ENCODE results near the gene DNASE1L1. TPM values are rescaled to one million over a fixed set of nuclear protein-coding genes. Genes with fewer than 3 reads are reported as not detected.

Gene DNASE1L1, protein sequence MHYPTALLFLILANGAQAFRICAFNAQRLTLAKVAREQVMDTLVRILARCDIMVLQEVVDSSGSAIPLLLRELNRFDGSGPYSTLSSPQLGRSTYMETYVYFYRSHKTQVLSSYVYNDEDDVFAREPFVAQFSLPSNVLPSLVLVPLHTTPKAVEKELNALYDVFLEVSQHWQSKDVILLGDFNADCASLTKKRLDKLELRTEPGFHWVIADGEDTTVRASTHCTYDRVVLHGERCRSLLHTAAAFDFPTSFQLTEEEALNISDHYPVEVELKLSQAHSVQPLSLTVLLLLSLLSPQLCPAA
- polyA plus RNA-seq (ENCODE audit: insufficient read depth in 1 of 5, insufficient read length in 5 of 5, low replicate concordance in 1 of 5), result 10 to 100 TPM in 4 of 5 donors, 1 to 10 TPM in 1; 9.3 to 12.4 (median 10.5) TPM
- long read RNA-seq, donor 1, transcript DNASE1L1-203 (8 exons, 2,110 nt), result major isoform, 5 of 26 reads
- long read RNA-seq, donor 1, partial matches to known transcripts, result 18 of 26 reads
- long read RNA-seq, donor 1, other reads (novel, unspliced or antisense), result 0 of 26 reads
- long read RNA-seq, donor 2, partial matches to known transcripts, result 0 of 1 reads
- long read RNA-seq, donor 2, other reads (novel, unspliced or antisense), result 0 of 1 reads
- long read RNA-seq, donor 3, partial matches to known transcripts, result 32 of 34 reads
- long read RNA-seq, donor 3, other reads (novel, unspliced or antisense), result 0 of 34 reads
- long read RNA-seq, donor 4, partial matches to known transcripts, result 17 of 17 reads
- long read RNA-seq, donor 4, other reads (novel, unspliced or antisense), result 0 of 17 reads
- long read RNA-seq, donor 5, partial matches to known transcripts, result 18 of 21 reads
- long read RNA-seq, donor 5, other reads (novel, unspliced or antisense), result 0 of 21 reads
- long read RNA-seq, donor 6, partial matches to known transcripts, result 0 of 3 reads
- long read RNA-seq, donor 6, other reads (novel, unspliced or antisense), result 0 of 3 reads
- long read RNA-seq, donor 7, partial matches to known transcripts, result 338 of 391 reads
- long read RNA-seq, donor 7, other reads (novel, unspliced or antisense), result 51 of 391 reads
- long read RNA-seq, donor 8, result 0 reads

DNA sequence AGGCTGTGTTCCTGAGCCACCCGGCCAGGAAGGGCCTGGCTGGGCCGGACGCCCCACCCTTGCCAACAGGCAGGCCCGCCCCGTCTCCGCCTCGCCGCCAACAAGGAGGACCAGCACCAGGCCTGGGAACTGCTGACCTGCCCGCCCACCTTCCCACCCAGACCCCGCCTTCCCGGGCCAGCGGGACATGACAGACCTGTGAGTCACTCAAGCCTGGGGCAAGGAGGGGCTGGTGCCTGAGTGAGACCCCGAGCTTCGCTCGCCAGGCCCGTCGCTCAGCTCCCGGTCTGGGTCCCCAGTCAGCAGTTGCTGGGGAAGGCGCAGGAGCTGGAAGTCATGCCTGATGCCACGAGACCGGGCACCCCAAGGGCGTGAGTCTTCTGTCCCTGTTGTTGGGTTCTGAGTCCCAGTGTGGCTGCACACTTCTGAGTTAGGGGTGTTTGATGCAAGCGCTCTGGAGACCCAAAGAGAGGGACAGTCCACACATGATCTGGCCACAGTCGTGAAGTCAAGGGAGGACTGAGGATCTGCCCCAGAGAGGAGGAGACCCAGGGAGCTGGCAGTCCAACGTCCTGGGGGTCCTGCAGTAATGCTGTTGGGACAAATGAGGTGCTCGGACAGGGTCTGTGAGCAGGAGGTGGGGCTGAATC, at the start of gene DNASE1L1:
Gene DNASE1L1 (minus strand): TSS at position 33 of the 650 bp plus-strand sequence. CDS start 3,686 bp downstream, outside the sequence.
- no peak for DNase-seq

DNA sequence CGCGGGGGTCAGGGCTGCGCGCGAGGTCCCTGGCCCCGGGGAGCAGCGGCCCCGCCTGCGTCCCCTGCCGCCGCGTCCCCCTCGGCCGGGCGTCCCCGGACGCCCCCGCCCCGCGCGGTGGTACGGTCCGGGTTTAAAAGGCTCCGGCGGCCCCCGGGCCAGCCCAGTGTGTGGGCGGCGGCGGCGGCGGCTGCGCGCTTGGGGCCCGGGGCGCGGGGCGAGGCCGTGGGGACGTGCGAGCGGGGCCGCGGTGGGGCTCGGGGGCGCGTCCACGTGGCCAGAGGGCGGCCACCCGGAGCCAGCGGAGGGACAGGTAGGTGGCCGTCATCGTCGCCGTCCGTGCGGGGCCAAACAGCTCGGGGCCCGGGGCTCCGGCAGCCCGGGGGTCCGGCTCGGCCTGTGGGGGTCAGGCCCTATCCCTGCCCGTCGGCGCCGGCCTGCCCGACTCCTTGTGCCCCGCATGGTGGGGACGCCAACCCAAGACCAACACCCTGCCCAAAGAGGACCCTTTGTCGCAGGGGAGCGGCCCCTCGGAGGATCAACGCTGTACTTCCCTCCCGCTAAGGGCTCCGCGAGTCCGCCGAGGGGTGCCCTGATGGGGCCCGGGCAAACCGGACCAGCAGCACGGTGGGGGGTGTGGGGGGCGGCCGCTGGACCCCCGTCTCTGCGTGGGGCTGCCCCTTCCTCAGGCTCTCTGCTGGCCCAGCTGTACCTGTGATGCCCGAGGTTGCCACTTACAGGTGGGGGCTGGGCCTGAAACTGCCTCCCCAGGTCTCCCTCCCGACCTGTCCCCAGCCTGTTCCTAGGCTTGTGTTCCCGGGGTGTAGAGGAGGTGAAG, 49.3 kb upstream of the DNASE1L1 start, which contains the start of gene PLXNA3:
Gene PLXNA3 (plus strand): TSS at position 166 of the 838 bp plus-strand sequence. CDS start 1,903 bp downstream, outside the sequence.
- peak in 1 of 2 donors; percentile 32 for DNase-seq

DNA sequence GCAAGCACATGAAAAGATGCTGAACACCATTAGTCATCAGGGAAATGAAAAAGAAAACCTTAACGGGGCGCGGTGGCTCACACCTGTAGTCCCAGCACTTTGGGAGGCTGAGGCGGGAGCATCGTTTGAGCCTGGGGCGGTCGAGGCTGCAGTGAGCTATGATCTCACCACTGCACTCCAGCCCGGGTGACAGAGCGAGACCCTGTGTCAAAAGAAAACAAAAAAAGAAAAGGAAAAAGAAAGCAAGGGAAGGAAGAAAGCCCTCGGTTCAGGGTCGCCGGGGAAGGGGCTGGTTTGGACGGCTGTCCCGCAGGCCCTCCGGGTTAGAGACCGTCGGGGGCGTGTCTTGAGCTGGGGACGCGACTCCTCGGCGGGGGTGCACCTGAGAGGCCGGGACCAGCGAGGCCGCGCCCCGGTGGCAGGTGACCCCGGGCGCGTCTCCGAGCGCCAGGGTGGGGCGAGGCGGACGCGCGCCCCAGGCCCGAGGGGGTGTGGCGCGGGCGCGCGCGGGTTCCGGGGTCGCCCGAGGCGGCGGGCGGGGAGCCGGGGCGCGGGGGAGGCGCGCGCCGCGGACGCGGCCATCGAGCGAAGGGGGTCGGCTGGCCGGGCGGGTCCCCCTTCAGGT, 48.5 kb upstream of the DNASE1L1 start:
- no peak for DNase-seq

DNA sequence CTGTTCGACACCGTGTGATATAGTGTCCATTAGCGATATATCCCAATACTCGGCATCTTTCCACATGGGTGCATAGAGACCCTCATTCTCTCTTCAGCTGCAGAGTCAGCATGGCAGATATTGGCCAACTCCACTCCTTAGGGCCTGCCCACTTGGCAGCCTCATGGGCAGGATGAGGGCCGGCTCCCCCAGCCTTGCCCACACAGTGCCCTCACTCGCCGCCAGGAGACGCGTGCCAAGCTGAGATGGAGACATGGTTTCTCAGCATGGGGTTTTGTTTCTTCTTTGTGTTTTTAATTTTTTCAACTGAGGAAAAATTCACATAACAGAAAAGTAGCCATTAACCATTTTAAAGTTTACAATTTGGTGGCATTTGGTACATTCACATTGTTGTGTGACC, 43.8 kb upstream of the DNASE1L1 start:
- no peak for DNase-seq

DNA sequence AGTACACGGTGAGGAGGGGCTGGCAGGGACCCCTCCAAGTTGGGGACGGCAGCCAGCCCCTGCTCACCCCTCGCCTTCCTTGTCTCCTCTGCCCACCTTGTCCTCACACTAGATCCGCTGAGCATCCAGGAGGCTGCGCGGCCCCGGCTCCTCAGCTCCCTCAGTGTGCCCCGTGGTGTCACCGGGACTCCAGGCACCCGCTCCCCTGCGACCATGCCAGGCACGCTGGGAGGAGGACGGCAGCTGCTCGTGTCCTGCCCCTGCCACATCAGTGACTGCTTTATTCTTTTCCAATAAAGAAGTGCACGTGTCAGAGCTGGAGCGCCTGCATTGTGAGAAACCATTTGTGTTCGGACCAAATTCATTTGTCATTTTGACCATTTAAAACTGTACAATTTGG, 41.3 kb upstream of the DNASE1L1 start:
- DNase-seq, result no peak

DNA sequence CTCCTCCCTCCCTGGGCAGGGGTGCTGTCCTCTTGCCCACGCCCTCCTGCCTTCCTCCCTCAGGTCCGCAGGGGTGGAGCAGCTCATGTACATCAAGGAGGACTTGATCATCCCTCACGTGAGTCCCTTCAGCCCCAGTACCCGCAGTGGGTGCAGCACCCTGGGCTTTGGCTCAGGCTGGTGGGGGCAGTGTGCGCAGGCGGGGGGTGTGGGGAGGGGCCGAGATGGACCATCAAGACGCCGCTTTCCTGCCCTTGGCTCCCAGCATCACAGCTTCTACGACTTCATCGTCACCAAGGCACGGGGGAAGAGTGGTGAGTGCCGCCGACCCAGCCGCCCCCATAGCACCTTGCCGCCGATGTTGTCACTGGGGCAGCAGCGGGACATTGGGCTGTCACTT, 40.6 kb upstream of the DNASE1L1 start:
- no peak for DNase-seq

DNA sequence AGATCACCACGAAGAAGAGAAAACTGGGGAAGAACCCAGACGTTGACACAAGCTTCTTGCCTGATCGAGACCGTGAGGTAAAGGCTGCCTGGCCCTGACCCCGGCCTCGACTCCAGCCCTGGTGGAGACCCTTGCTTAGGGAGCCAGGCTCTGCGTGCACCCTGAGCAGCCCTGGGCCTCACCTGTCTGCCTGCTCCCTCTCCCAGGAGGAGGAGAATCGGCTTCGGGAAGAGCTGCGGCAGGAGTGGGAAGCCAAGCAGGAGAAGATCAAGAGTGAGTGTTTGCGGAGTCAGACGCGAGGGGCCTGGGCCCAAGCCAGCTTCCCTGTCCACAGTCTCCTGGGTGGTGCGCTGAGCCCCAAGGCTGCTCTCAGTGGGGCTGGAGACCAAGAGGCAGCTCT, 39.4 kb upstream of the DNASE1L1 start:
- DNase-seq, result no peak

DNA sequence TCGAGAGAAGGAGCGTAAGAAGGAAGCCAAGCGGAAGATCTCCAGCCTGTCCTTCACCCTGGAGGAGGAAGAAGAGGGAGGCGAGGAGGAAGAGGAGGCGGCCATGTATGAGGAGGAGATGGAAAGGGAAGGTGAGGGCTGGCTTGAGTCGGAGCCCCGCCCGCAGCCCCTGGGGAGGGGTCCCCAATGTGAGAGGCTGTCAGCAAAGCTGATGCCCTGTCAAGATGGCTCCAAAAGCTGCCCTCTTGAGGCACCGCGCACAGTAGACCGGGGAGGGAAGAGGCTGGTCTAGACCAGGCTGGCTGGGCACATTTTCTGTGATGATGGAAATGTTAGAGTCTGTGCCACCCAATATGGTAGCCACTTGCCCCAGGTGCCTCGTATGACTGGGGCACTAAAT, 37.4 kb upstream of the DNASE1L1 start:
- no peak for DNase-seq

DNA sequence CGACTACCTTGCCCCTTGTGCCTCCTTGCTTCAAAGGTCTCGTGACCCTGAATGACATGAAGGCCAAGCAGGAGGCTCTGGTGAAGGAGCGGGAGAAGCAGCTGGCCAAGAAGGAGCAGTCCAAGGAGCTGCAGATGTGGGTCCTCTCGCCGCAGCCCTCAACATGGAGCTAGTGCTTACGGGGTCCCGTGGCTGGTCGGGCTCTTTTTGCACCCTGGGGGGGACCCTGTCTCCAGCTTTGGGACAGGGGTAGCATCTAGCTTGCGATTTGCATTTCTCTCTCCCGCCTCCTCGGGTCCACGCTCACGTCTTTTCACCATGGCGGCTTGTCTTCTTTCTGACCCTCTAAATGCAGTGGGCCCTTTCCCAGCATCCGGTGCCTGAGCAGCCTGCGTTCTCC, 36.7 kb upstream of the DNASE1L1 start:
- no peak for DNase-seq

DNA sequence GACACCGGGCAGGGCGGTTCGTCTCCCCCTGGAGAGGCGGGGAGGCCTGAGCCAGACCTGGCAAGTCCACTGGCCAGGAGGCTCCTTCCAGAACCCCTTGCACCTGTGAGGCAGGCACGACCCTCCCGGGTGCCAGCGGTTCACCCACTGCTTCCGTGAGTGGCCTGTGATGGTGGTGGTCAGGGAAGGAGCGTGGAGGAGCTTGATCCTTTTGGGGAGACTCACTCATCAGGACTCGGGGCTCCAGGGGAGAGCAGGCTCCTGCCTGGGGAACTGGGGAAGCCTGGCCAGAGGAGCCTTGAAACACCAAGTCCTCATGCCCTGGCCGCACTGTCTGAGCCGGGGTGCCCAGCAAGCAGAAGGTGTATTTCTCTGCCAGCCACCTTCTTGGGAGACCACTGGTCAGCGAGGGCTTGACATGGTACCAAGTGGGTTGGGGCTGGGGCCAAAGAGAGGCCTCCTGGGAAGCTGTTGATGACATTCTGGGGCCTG, 35.7 kb upstream of the DNASE1L1 start:
- DNase-seq, result no peak

DNA sequence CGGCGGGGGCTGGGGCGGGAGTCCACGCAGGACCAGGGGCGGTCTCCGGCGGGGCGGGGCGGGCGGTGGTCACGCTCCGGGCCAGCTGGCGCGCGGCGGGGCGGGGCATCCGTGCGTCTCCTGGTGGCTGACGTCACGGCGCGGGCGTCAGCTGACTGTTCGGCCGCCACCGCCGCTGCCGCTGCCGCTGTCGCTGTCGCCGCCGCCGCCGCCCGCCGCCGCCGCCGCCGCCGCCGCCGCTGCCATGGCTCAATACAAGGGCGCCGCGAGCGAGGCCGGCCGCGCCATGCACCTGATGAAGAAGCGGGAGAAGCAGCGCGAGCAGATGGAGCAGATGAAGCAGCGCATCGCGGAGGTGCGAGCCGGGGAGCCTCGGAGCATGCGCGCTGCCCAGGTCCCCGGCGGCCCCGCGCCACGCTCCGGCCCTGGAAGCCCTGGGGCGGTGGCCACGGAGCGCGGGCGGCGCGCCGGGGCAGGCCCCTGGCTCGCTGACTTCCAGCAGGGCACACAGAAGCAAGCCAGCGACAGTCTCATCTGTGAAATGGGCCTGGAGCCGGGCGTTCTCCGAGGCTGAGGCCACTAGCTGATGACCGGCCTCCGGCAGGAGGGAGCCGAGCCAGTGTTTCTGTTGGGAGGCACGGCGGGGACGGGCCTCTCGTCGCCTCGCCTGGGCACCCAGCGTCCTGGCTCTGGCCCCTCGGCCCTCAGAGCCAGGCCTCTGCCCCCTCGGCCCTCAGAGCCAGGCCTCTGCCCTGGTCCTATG, 35.1 kb upstream of the DNASE1L1 start, which contains the start of gene FAM50A:
Gene FAM50A (plus strand): TSS at position 150 of the 763 bp plus-strand sequence. CDS start 95 bp downstream, at position 245.
- peak; percentile 40 to 52 for DNase-seq

DNA sequence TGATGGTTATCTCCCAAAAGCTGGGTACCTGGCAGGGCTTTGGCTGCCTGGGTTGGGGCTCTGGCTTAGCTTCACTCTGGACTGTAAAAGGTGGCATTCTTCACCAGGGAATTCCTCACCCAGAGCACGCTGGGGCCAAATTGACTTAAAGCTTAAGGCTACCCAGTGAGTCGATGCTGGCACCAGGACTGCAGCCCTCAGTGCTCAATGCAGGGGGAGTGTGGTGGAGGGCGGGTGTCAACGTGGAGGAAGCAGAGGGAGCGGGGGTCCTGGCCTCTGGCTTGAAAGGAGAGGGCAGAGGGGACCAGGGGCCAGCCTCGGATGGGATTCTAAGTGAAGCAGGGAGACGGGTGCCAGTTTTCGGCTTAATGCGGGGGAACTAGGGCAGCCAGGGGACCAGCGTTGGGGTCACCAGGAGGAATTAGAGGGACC, 34.4 kb upstream of the DNASE1L1 start:
- no peak for DNase-seq

DNA sequence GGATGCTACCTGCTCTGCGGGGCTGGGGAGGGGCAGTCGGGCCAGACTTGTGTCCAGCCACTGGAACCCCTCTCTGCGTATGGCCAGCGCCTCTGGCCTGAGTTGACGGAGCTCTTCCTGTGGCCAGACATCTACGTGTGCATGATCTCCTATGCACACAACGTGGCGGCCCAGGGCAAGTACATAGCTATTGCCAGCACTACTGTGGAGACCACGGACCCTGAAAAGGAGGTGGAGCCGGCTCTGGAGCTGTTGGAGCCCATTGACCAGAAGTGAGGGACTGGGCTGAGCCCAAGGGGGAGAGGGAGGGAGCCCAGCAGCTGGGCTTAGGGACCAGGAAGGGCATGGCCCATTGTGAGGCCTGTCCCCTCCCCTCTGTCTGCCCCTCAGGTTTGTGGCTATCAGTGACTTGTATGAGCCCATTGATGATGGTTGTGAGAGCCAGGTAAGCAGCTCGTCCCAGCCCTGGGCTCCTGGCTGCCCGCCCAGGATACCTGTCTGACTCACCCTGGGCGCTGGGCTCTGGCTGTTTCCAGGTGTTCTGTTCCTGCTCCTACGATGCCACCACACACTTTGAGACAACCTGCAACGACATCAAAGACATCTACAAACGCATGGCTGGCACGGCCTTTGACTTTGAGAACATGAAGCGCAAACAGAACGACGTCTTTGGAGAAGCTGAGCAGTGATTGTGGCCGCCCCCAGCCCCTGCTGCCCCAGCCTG, 33.1 kb upstream of the DNASE1L1 start:
- no peak for DNase-seq

DNA sequence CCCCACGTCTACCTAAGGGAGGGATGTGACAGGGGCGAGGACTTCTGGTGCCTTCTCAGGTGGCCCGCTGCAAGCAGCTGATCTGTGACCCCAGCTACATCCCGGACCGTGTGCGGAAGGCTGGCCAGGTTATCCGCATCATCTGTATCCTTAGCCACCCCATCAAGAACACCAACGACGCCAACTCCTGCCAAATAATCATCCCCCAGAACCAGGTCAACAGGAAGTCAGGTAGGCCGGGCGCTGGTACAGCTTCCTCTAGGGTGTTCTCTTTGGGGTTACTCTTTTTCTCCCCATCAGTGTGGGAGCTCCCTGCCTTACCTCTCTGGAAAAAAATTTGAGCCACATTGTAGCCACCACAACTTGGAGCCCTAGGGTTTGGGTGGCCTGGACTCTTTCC, 32.5 kb upstream of the DNASE1L1 start:
- no peak for DNase-seq

DNA sequence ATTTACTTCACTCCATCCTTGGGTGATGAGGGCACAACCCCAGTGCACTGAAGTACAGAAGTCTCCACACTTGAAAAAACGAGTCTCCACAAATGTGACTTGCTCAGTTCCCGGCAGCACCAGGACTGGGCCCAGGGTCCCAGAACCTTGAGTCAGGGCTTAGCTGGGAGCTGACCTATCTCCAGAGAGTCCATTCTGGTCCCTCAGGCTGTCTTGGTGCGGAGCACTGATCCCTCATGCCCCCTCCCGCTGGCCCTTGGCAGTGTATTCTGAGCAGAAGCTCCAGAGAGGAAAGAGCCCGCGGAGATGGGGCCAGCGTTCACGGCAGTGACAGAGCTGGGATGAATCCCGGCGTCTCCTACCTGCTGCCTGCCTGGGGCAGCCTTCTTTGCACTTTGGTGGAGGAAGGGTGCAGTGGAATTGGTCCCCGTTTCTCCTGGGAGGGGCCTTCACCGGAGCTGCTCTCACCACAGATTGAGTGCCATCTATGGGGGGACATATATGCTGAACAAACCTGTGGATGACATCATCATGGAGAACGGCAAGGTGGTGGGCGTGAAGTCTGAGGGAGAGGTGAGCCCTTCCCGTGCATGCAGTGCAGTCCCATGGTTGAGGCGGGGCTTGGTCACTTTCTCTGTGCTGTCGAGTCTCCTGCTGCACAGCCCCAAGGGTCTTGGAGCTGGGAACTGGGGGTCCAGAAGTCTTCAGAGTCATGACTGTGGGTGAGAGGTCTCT, 31.7 kb upstream of the DNASE1L1 start:
- DNase-seq, result no peak

DNA sequence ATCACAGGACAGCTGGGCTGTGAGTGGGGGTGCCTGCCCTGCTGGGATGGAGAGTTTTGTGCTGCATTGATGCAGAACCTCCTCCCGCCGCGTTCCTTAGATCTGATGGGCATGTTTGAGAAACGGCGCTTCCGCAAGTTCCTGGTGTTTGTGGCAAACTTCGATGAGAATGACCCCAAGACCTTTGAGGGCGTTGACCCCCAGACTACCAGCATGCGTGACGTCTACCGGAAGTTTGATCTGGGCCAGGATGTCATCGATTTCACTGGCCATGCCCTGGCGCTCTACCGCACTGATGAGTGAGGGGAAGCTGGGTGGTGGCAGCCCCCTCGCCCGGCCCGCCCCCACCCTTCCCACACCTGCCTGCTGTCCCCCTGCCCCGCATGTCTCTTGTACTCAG, 30.8 kb upstream of the DNASE1L1 start:
- no peak for DNase-seq
